GM19351 (cell line): Measurements from ENCODE around the gene PANX1.
A peak's percentile ranks its signal among the peaks of the same experiment; 100 is the strongest.

Source experiments
- ATAC-seq: cut with Tn5 transposase; IDR thresholded peaks from one replicate; pipeline ENCODE4 v1.9.1; 2021; ENCODE audit warnings: mild to moderate bottlenecking, moderate library complexity; ENCODE audit not compliant: unreplicated experiment

Gene PANX1

GRCh38 chr11:94183886-94184264 lies 55.2 kb downstream of the PANX1 start:
- ATAC-seq = peak; percentile 82

GRCh38 chr11:94184362-94184761 lies 55.7 kb downstream of the PANX1 start:
- ATAC-seq = no peak

GRCh38 chr11:94184846-94185245 lies 56.2 kb downstream of the PANX1 start:
- ATAC-seq = no peak

- ATAC-seq = no peak
Observed at GRCh38 chr11:94185416-94186084, 56.9 kb downstream of the PANX1 start.

GRCh38 chr11:94186342-94187203 lies 57.9 kb downstream of the PANX1 start:
- no peak for ATAC-seq

- no peak for ATAC-seq
Observed at GRCh38 chr11:94193288-94193687, 64.6 kb downstream of the PANX1 start.

GRCh38 chr11:94194712-94195111 lies 66.1 kb downstream of the PANX1 start:
- no peak for ATAC-seq

GRCh38 chr11:94196363-94196762 lies 67.7 kb downstream of the PANX1 start:
- no peak for ATAC-seq

- ATAC-seq = no peak
Observed at GRCh38 chr11:94198718-94199117, 70.1 kb downstream of the PANX1 start.

- no peak for ATAC-seq
Observed at GRCh38 chr11:94199136-94200130, 70.8 kb downstream of the PANX1 start.

GRCh38 chr11:94201004-94201465 lies 72.4 kb downstream of the PANX1 start:
- no peak for ATAC-seq

- no peak for ATAC-seq
Observed at GRCh38 chr11:94203070-94203469, 74.4 kb downstream of the PANX1 start.

- no peak for ATAC-seq
Observed at GRCh38 chr11:94211261-94211830, 82.7 kb downstream of the PANX1 start.

- ATAC-seq = no peak
Observed at GRCh38 chr11:94212898-94213297, 84.3 kb downstream of the PANX1 start.

- no peak for ATAC-seq
Observed at GRCh38 chr11:94217705-94218104, 89.1 kb downstream of the PANX1 start.

- no peak for ATAC-seq
Observed at GRCh38 chr11:94218372-94218771, 89.7 kb downstream of the PANX1 start.

- ATAC-seq = no peak
Observed at GRCh38 chr11:94219771-94220170, 91.1 kb downstream of the PANX1 start.

GRCh38 chr11:94224078-94224477 lies 95.4 kb downstream of the PANX1 start:
- ATAC-seq = no peak
